NT2/D1 (cell line): Measurements from ENCODE around the gene TEKT3.

Experiments used
- DNase-seq: peaks from one replicate; pipeline ENCODE4 v3.0.0-alpha.2; 2011; ENCODE audit warnings: low read depth, low spot score
- H3K27me3 ChIP-seq: 2 replicates; pipeline ENCODE4 v1.6.0; 2011; ENCODE audit warnings: mild to moderate bottlenecking; ENCODE audit not compliant: insufficient read length, insufficient read depth
- H3K36me3 ChIP-seq: 2 replicates; pipeline ENCODE4 v1.6.1; 2011; ENCODE audit warnings: mild to moderate bottlenecking, low read length, mixed read lengths; ENCODE audit not compliant: insufficient read depth, insufficient read length
- H3K4me1 ChIP-seq: 2 replicates; pipeline ENCODE4 v1.5.1; 2011; ENCODE audit not compliant: insufficient read depth, insufficient read length
- H3K4me3 ChIP-seq: 2 replicates; pipeline ENCODE4 v1.5.1; 2011; ENCODE audit warnings: low read depth; ENCODE audit not compliant: insufficient read length
- H3K9ac ChIP-seq: 2 replicates; pipeline ENCODE4 v1.6.0; 2011; ENCODE audit warnings: low read depth; ENCODE audit not compliant: insufficient read length
- H3K9me3 ChIP-seq: 2 replicates; pipeline ENCODE4 v1.5.1; 2011; ENCODE audit warnings: mild to moderate bottlenecking, low read length; ENCODE audit not compliant: insufficient read depth
- SUZ12 ChIP-seq: IDR thresholded peaks from 2 replicates; pipeline ENCODE4 v1.6.1; 2011; ENCODE audit not compliant: insufficient read length, insufficient read depth; ENCODE audit errors: extremely low read depth
- YY1 ChIP-seq: IDR thresholded peaks from 2 replicates; pipeline ENCODE4 v1.6.1; 2011; ENCODE audit not compliant: insufficient read length, insufficient read depth
- ZNF274 ChIP-seq: IDR thresholded peaks from 2 replicates; pipeline ENCODE4 v1.6.1; 2011; ENCODE audit warnings: mild to moderate bottlenecking, low read depth, low read length

TEKT3 gene

GRCh38 chr17:15261802-15262290 lies 79.6 kb downstream of the TEKT3 start:
- H3K4me3 ChIP-seq, result peak overlapping the region; percentile 64
- TF ChIP-seq ZNF274 (no peak), SUZ12 (no peak), YY1 (no peak)
- peaks cover 39% of the 10 kb centered on the region for H3K27me3 ChIP-seq
- DNase-seq, result no peak
- no peaks in the 10 kb centered on the region for H3K4me1 ChIP-seq
- no peaks in the 10 kb centered on the region for H3K9me3 ChIP-seq
- peaks cover 34% of the 10 kb centered on the region for H3K36me3 ChIP-seq
- H3K9ac ChIP-seq, result peak overlapping the region; percentile 86

- TF ChIP-seq ZNF274 (no peak), SUZ12 (no peak), YY1 (no peak)
- Histone ChIP-seq H3K9ac (peak overlapping the region; percentile 86), H3K9me3 (no peaks in the 10 kb centered on the region), H3K36me3 (peaks cover 38% of the 10 kb centered on the region), H3K4me1 (no peaks in the 10 kb centered on the region), H3K27me3 (peaks cover 39% of the 10 kb centered on the region), H3K4me3 (peak overlapping the region; percentile 64)
- DNase-seq, result no peak
Observed at GRCh38 chr17:15261258-15261801, 80.1 kb downstream of the TEKT3 start.

DNA sequence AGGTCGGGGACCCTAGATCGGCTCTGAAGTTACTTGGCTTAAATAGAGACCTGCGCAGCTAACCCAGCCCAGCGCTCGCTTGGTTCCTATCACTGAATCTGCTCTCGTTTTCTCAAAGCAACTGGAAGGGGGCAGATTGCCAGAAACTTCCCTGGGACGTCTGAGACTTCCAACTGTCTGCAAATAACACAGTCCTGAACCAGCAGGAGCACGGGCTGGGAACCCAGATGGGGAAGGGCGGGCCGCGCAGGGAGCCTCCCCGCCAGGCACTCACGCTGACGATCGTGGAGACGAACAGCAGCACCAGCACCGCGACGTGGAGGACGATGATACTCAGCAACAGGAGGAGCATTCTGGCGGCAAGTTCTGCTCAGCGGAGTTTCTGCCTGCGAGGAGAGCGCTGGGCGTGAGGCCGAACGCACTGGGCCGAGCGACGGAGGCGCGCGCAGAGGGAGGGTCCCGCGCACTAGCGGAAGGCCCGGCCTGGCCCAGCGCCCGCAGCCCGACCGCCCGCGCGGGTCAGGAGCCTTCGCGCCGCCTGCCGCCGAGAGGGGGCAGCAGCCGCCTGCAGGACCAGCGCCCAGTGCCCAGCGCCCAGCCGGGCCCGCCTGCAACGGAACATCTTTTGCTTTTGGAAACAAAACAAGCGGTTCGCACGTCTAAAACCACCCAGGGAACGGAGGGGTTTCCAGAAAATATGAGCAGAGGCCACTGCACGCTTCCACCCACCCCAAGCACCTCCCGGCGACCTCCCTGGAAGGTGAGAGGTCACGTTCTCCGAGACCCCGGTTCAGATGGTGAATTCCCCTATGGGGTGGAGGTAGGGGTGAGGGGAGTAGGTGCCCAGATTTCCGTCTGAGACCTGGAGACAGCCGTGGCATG lies 80.8 kb downstream of the TEKT3 start:
- Histone ChIP-seq H3K4me1 (no peaks in the 10 kb centered on the region), H3K4me3 (peak overlapping the region; percentile 64), H3K9ac (peak overlapping the region; percentile 88), H3K36me3 (peaks cover 45% of the 10 kb centered on the region), H3K9me3 (no peaks in the 10 kb centered on the region), H3K27me3 (peaks cover 39% of the 10 kb centered on the region)
- peak; percentile 44 for DNase-seq
- no peak for TF ChIP-seq ZNF274
- TF ChIP-seq YY1, result no peak
- TF ChIP-seq SUZ12, result no peak

GRCh38 chr17:15257796-15258512 lies 83.4 kb downstream of the TEKT3 start:
- H3K9me3 ChIP-seq, result no peaks in the 10 kb centered on the region
- no peaks in the 10 kb centered on the region for H3K4me1 ChIP-seq
- H3K27me3 ChIP-seq, result peaks cover 22% of the 10 kb centered on the region
- TF ChIP-seq YY1, result no peak
- no peak for TF ChIP-seq SUZ12
- no peak for TF ChIP-seq ZNF274
- H3K9ac ChIP-seq, result no peak overlapping the region
- DNase-seq, result no peak
- no peak overlapping the region for H3K4me3 ChIP-seq
- peaks cover 69% of the 10 kb centered on the region for H3K36me3 ChIP-seq

DNA sequence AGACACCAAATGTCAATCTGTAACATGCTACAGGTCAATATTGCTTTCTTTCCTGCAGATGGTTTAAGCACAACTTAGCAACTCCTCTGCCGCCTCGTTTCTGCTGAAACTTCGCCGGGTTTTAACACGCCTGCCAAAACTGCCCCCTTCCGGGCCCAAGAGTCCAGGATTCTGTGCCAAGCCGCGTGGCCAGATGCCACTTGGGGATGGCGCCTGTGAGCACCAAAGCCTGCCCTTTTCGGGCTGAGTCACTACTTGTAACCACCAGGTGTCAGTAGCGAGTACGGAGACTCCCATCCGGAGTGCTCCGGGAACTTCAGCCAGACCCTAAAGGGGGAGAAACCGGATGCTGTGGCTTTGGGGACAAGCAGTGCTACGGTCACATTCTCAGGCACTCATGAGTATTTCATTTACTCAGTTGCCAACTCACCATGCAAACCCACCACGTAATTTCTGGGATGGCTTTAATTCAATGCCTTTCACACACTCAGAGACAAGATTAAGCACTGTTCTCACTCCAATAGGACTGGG lies 84.1 kb downstream of the TEKT3 start:
- Histone ChIP-seq H3K9ac (no peak overlapping the region), H3K36me3 (peaks cover 76% of the 10 kb centered on the region), H3K4me1 (no peaks in the 10 kb centered on the region), H3K4me3 (no peak overlapping the region), H3K27me3 (peaks cover 16% of the 10 kb centered on the region), H3K9me3 (no peaks in the 10 kb centered on the region)
- DNase-seq, result peak; percentile 44
- TF ChIP-seq ZNF274 (no peak), YY1 (no peak), SUZ12 (no peak)

DNA sequence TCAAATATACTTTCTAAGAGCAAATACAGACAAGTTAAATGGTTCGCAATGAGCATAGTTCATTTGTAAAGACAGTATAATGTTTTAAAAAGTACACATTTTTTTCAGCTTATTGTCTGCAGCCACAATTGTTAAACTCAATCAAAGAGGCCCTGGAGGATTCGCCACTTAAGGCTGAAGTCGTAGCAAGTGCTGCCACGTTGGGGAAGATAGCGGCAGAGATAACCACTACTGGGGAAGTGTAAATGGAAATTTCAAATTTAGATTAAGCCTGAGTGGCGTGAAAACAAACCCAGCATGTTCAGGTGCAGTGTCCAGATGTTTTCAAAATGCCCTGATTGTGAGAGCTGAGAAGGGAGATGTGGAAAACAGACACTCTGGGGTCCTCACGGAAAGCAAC lies 84.7 kb downstream of the TEKT3 start:
- no peaks in the 10 kb centered on the region for H3K4me1 ChIP-seq
- H3K9ac ChIP-seq, result no peak overlapping the region
- peaks cover 82% of the 10 kb centered on the region for H3K36me3 ChIP-seq
- no peak for TF ChIP-seq ZNF274
- no peak for TF ChIP-seq YY1
- no peak for TF ChIP-seq SUZ12
- no peaks in the 10 kb centered on the region for H3K9me3 ChIP-seq
- DNase-seq, result no peak
- H3K27me3 ChIP-seq, result peaks cover 9% of the 10 kb centered on the region
- H3K4me3 ChIP-seq, result no peak overlapping the region
